Heart left ventricle (tissue), 16 donors: ENCODE measurements around the gene PKD1. TPM values are rescaled to one million over a fixed set of nuclear protein-coding genes. Genes with fewer than 3 reads are reported as not detected.
A peak's percentile ranks its signal among the peaks of the same experiment; 100 is the strongest.

Experiments
- ATAC-seq, 4 donors: fragments of 200-7000 bp; cut with Tn5 transposase; one replicate each; pipeline ENCODE4 v1.9.1; 2020 to 2022; ENCODE audit warnings: moderate library complexity in 4 of 4, mild to moderate bottlenecking in 3 of 4, moderate number of reproducible peaks in 1 of 4
- DNase-seq, 5 donors: peaks; one replicate each; pipeline ENCODE4 v3.0.0-alpha.2; 2020
- H3K27ac ChIP-seq, 12 donors: fragments of 200-600 bp; sonication (generic) in 4 of 12; one replicate each; pipeline versions ENCODE4 v1.5.0 to v1.8.0; 2016 to 2022; ENCODE audit warnings: mild to moderate bottlenecking in 2 of 12
- H3K27me3 ChIP-seq, 9 donors: fragments of 200-600 bp; sonication (generic) in 2 of 9; one replicate each; pipeline versions ENCODE4 v1.5.1 to v1.8.0; 2016 to 2022; ENCODE audit warnings: mild to moderate bottlenecking in 3 of 9
- H3K36me3 ChIP-seq, 9 donors: fragments of 200-600 bp; sonication (generic) in 2 of 9; one replicate each; pipeline versions ENCODE4 v1.5.0 to v1.8.0; 2018 to 2022; ENCODE audit warnings: mild to moderate bottlenecking in 2 of 9
- H3K4me1 ChIP-seq, 12 donors: fragments of 200-600 bp; sonication (generic) in 4 of 12; one replicate each; pipeline versions ENCODE4 v1.5.0 to v1.8.0; 2016 to 2022; ENCODE audit warnings: mild to moderate bottlenecking in 3 of 12
- H3K4me3 ChIP-seq, 12 donors: fragments of 200-600 bp; sonication (generic) in 4 of 12; one replicate each; pipeline versions ENCODE4 v1.5.0 to v1.8.0; 2017 to 2022; ENCODE audit warnings: mild to moderate bottlenecking in 9 of 12, moderate library complexity in 4 of 12
- H3K9me3 ChIP-seq, 12 donors: fragments of 200-600 bp; sonication (generic) in 4 of 12; one replicate each; pipeline versions ENCODE4 v1.5.0 to v1.8.0; 2016 to 2022; ENCODE audit warnings: mild to moderate bottlenecking in 1 of 12
- POLR2A ChIP-seq, 2 donors: fragments of 450-650 bp; IDR thresholded peaks; one replicate each; pipeline ENCODE4 v1.6.1; 2017; ENCODE audit warnings: antibody characterized with exemption in 2 of 2, mild to moderate bottlenecking in 2 of 2, moderate library complexity in 2 of 2
- WGBS, 4 donors: extraction: QIAGEN DNeasy Blood & Tissue Kit in 2 of 4; methylation state at CpG; one replicate each; pipeline versions ENCODE4 v1.1.5 to v1.1.7; 2013 to 2018; 5-methylcytosine and 5-hydroxymethylcytosine counted together
- intact Hi-C, 10 donors: fragments of 100-400 bp; cut with DNase I; formaldehyde crosslinking; loops; one replicate each; pipeline versions ENCODE4 v1.11.1 to v1.14.2; 2022
- polyA plus RNA-seq, 2 donors: library from polyadenylated mRNA; stranded (reverse); fragments of 200-250 nt; gene quantifications; one replicate each; pipeline ENCODE4 v1.2.3, GENCODE V29; 2013
- total RNA-seq, 9 donors: library from RNA; depleted of rRNA in 2 of 9; stranded (reverse); fragments of >200 nt in 2 of 9; fragmentation: NEBNext Ultra II Directional in 3 of 9; extraction: Animal tissue kit (Norgen Biotek cat#: 25700) in 3 of 9; gene quantifications; one replicate each; pipeline versions ENCODE4 v1.1.0 to v1.2.4, GENCODE V29; 2016 to 2023
- TF ChIP-seq, protein P1 (sequence below), 12 donors: fragments of 200-600 bp; sonication (generic) in 4 of 12; IDR thresholded peaks; one replicate each; pipeline versions ENCODE4 v1.5.0 to v1.8.0; 2018 to 2022; ENCODE audit warnings: antibody characterized with exemption in 12 of 12, mild to moderate bottlenecking in 5 of 12
- donor health status: ischemic (EF 13 %, LVEDD 7.1; RV severe dilation, severe dysfunction).
- donor health status: healthy with polysubstance abuse.
- donor health status: DM: no; HTN: yes; CAD: no.
- donor health status: DM: no; HTN: no; CAD: no.
- donor health status: ischemic (EF 25% LVEDD 6.9; RV normal size, moderate dysfunction).
- donor health status: ischemic (EF 25% LVEDD 5.7; RV mildly dilated, moderate dysfunction).
- donor health status: healthy.
- donor health status: DM: yes; HTN: yes; CAD: no.
- donor health status: ischemic (EF 35%, LVEDD 5.7; RV mildly dilated, moderate dysfunction).
- donor health status: nonischemic (EF 11% LVEDD 7.7; RV severe dilation, severe dysfunction).
- donor health status: DM: yes; HTN: yes; CAD: no.
- donor health status: PGD.
- donor health status: ischemic (EF 29% LVEDD 5.4; RV normal size, mild dysfunction).
- donor health status: nonischemic (EF 23%, LVEDD 6.1; RV moderate dilation, normal function).

PKD1 gene
- total and polyA plus RNA-seq, 11 donors, result 64.9 to 441 (median 105) TPM

DNA sequence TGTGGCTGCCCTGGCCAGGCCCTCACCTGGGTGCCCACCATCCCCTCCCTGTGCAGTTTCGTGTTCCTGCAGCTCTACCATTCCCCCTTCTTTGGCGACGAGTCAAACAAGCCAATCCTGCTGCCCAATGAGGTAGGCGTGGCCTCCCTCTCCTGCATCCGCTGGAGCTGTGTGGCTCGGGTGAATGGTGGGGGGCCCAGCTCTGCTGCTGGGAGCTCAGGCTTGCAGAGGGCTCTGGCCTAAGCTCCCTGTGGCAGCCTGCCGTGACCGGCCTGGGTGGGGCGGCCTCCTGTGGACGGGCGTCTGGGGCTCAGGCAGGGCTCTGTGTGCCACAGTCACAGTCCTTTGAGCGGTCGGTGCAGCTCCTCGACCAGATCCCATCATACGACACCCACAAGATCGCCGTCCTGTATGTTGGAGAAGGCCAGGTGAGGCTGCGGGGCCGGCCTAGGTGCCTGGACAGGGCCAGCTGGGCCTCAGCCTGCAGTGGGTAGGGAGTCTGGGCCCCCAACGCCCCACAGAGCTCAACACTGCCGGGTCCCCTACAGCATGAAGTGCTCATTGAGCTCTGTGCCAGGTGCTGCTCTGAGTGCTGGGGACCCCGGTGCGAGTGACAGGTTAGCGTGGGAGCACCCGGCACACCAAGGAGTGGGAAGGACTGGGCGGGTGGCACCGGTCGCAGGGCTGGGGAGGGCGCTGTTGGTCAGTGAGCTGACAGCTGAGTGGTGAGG lies 50.6 kb downstream of the PKD1 start:
- H3K9me3 ChIP-seq, result no peaks in the 10 kb centered on the region
- H3K27me3 ChIP-seq, result no peaks in the 10 kb centered on the region
- H3K4me1 ChIP-seq, result peaks cover 5 to 32% (median 22%) of the 10 kb centered on the region in 12 donors
- whole genome bisulfite sequencing, 4 donors, result 87 to 94% (median 92%) methylated on average over 10 to 29 of the region's 29 CpGs
- H3K27ac ChIP-seq, result peak overlapping the region in 1 of 12 donors; percentile 40
- H3K36me3 ChIP-seq, result peaks cover 0 to 94% (median 64%) of the 10 kb centered on the region in 9 donors
- no peak overlapping the region for H3K4me3 ChIP-seq
- intact Hi-C loops, result loop anchor here in 3 of 10 donors (5.0 to 10.0 kb wide), 2 partner anchors 60 to 63 kb away; partner anchors contain the start of gene NHERF2 (in 2 of the 3)
- ATAC-seq, result no peak
- no peak for TF ChIP-seq POLR2A (IDR thresholded peaks at IDR 0.05)
- TF ChIP-seq, protein P1, sequence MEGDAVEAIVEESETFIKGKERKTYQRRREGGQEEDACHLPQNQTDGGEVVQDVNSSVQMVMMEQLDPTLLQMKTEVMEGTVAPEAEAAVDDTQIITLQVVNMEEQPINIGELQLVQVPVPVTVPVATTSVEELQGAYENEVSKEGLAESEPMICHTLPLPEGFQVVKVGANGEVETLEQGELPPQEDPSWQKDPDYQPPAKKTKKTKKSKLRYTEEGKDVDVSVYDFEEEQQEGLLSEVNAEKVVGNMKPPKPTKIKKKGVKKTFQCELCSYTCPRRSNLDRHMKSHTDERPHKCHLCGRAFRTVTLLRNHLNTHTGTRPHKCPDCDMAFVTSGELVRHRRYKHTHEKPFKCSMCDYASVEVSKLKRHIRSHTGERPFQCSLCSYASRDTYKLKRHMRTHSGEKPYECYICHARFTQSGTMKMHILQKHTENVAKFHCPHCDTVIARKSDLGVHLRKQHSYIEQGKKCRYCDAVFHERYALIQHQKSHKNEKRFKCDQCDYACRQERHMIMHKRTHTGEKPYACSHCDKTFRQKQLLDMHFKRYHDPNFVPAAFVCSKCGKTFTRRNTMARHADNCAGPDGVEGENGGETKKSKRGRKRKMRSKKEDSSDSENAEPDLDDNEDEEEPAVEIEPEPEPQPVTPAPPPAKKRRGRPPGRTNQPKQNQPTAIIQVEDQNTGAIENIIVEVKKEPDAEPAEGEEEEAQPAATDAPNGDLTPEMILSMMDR (IDR thresholded peaks at IDR 0.05), result no peak
- no peak for DNase-seq

GRCh38 chr16:2083876-2084780 lies 51.6 kb downstream of the PKD1 start:
- DNase-seq (no peak), ATAC-seq (no peak)
- H3K4me1 ChIP-seq, result peaks cover 5 to 32% (median 22%) of the 10 kb centered on the region in 12 donors
- 85 to 91% (median 89%) methylated on average over 29 to 44 of the region's 44 CpGs for WGBS, 4 donors
- H3K27ac ChIP-seq, result peak overlapping the region in 2 of 12 donors; percentile 31 to 61
- H3K4me3 ChIP-seq, result no peak overlapping the region
- peaks cover 0 to 94% (median 62%) of the 10 kb centered on the region in 9 donors for H3K36me3 ChIP-seq
- no peaks in the 10 kb centered on the region for H3K9me3 ChIP-seq
- TF ChIP-seq POLR2A (IDR thresholded peaks at IDR 0.05), result no peak
- TF ChIP-seq, protein P1 (IDR thresholded peaks at IDR 0.05), result no peak
- no peaks in the 10 kb centered on the region for H3K27me3 ChIP-seq
- intact Hi-C loops, result loop anchor here in 3 of 10 donors (5.0 to 10.0 kb wide), 2 partner anchors 59 to 62 kb away; partner anchors contain the start of gene NHERF2 (in 2 of the 3)

DNA sequence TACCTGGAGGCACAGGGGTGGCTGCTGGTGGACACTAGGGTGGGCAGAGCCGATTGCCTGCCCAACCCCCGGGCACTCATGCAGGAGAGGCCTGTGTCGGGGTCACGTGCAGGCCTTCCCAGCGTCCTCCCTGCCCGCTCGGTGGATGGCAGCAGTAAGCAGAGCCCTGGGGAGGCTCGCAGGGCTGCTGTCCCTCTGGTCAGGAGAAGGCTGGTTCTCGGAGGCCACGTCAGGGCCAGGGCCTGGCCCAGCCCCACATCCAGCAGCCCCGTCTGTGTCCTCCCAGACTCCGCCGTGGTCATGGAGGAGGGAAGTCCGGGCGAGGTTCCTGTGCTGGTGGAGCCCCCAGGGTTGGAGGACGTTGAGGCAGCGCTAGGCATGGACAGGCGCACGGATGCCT lies 52.3 kb downstream of the PKD1 start:
- DNase-seq (no peak), ATAC-seq (no peak)
- WGBS, 4 donors, result 64 to 86% (median 82%) methylated on average over 6 to 19 of the region's 19 CpGs
- intact Hi-C loops, result loop anchor here in 3 of 10 donors (5.0 to 10.0 kb wide), 2 partner anchors 59 to 61 kb away; partner anchors contain the start of gene NHERF2 (in 2 of the 3)
- Histone ChIP-seq H3K36me3 (peaks cover 0 to 94% (median 62%) of the 10 kb centered on the region in 9 donors), H3K27me3 (no peaks in the 10 kb centered on the region), H3K9me3 (no peaks in the 10 kb centered on the region), H3K4me1 (peaks cover 5 to 32% (median 22%) of the 10 kb centered on the region in 12 donors), H3K4me3 (no peak overlapping the region), H3K27ac (peak overlapping the region in 4 of 12 donors; percentile 31 to 75 (median 60))
- TF ChIP-seq POLR2A (IDR thresholded peaks at IDR 0.05), result no peak
- TF ChIP-seq, protein P1 (IDR thresholded peaks at IDR 0.05), result no peak
